Measurements from ENCODE around the gene TGM2. TPM values are rescaled to one million over a fixed set of nuclear protein-coding genes. Genes with fewer than 3 reads are reported as not detected.

Gene TGM2
- polyA plus RNA-seq, 6 donors from 2014 or later = 0.21 to 0.29 TPM; not detected in 4

DNA sequence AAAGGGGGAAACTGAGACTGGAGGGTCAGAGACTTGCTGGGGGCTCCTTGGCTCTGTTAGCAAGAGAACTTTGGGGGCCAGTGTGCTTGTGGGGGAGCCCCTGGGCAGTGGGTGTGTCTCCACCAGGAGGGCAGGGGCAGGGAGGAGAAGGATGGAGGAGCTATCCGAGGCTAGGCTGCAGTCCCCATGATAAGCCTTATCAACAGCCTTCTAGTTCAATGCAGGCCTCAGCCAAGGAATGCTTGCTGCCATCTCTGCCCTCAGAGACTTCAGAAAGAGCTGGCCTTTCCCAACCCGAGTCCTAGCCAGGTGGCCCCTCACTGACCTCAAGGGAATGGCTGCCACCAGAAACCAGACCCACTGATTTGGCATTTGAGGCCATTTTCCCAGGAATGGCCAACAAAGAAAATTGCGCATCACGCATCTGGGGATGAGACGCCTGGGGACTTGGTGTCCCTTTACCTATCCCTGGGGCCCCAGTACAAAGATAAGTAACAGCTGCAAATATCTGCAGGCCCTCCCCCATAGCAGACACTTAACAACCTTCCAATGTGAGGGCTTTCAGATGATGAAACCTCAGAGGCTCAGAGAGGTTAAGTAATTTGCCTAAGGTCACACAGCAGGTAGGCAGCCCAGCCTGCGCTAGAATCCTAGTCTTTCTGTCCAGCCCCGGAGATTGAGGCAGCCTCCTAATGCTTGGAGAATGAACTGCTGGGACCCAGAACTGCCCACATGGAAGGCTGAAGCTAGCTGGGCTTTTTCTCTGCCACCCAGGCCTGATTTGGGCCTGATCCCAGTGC, 4.9 kb downstream of the TGM2 start:
- peaks cover 2 to 22% (median 4%) of the 10 kb centered on the region in 3 donors for H3K27me3 Mint-ChIP-seq
- DNase-seq (no peak), ATAC-seq (ENCODE audit: low read depth in 2 of 2) (no peak)
- peak overlapping the region in 1 of 6 donors; percentile 9 for H3K27ac Mint-ChIP-seq
- no peaks in the 10 kb centered on the region for H3K36me3 Mint-ChIP-seq
- peaks cover 0 to 3% (median 1%) of the 10 kb centered on the region in 3 donors for H3K4me1 Mint-ChIP-seq
- peak overlapping the region in 1 of 8 donors; percentile 29 for H3K4me3 Mint-ChIP-seq
- H3K9me3 Mint-ChIP-seq = peaks cover 0 to 1% (median 0%) of the 10 kb centered on the region in 7 donors

DNA sequence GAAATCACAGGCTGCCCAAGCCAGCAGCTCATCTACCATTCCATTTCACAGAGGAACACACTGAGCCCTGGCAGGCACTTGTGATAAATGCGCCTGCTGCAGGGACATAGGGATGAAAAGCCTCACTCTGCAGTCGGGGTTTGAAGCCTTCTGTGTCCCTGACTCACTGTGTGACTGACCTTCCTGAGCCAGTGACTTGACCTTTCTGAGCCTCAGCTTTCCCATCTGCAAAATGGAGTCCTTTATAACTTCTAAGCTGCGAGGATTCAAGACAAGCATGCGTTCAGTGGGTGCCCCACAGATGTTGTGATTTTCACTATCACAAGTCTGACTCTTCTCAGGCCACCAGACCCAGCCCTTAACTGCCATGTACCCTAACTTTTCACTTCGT, 5.5 kb downstream of the TGM2 start:
- Mint-ChIP-seq H3K4me3 (no peak overlapping the region), H3K4me1 (peaks cover 0 to 1% (median 0%) of the 10 kb centered on the region in 3 donors), H3K36me3 (no peaks in the 10 kb centered on the region), H3K27ac (peak overlapping the region in 1 of 6 donors; percentile 9), H3K27me3 (peaks cover 0 to 17% (median 4%) of the 10 kb centered on the region in 3 donors), H3K9me3 (no peaks in the 10 kb centered on the region)
- ATAC-seq (ENCODE audit: low read depth in 2 of 2) (no peak), DNase-seq (no peak)

DNA sequence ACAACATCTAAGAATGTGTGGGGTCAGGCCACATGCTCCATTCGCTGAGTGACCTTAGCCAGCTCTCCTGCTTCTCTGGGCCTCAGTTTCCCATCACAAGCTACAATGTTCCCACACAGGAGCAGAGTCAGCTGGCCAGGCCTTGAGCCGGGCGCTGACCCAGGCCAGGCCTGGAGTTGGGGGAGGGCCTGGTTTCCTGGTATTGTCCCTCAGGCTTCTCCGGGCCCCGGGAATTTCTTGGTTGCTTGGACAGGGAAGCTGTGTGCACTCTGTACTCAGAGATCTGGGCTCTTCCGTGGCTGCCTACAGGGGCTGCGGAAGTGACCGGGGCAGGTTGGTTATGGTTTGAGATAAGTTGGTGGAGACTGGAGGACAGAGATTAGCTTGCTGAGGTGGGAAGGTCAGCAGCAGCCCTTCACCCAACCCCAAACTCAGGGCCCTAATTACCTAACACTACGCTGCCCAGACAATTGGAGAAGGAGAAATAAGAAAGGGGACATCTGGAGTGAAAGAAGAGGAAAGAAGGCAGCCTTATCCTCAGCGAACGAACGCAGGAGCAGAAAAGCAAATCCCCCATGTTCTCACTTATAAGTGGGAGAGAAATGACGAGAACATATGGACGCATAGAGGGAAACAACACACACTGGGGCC, 6.2 kb downstream of the TGM2 start:
- Mint-ChIP-seq H3K27ac (no peak overlapping the region), H3K4me1 (peaks cover 0 to 1% (median 0%) of the 10 kb centered on the region in 3 donors), H3K9me3 (no peaks in the 10 kb centered on the region), H3K27me3 (peaks cover 0 to 12% (median 4%) of the 10 kb centered on the region in 3 donors), H3K36me3 (no peaks in the 10 kb centered on the region), H3K4me3 (no peak overlapping the region)
- DNase-seq (no peak), ATAC-seq (ENCODE audit: low read depth in 2 of 2) (no peak)

DNA sequence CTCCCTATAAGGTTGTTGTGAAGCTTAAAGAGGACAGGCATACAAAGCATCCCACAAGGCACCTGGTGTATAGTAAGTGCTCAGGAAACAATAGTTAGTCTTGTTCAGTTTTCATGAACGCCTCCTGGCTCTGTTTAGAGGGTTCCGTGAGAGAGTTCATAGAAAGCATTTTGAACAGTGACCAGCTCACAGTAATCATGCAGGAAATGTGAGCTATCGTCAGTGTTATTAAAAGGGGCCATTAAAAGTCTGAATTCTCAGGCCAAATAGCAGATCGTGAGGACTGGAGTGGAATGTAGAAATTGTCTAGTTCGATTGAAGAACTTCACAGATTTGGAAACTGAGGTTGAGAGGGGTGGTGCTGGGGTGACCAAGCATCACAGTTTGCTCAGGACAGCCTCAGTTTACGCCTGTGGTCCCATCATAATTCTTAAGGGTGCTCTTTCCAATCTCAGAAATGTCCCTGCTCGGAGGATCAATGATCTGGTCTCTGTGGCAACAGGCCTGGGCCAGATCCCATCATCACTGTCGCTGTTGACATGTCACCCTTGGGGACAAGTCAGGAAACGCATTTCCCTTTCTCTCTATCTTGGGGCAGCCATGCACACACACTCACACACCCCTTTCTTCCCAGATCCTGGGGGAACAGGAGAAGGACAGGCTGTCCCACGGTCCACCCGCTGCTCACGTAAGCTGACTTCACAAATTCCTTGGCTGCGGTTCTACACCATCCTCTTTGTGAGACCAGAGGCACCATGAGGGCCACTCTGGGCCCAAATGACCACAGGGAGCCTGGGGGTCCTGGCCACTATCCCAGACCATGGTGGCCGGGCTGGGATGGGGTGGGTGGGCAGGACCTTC, 7.2 kb downstream of the TGM2 start:
- Mint-ChIP-seq H3K36me3 (no peaks in the 10 kb centered on the region), H3K4me1 (peaks cover 0 to 3% (median under 1%) of the 10 kb centered on the region in 3 donors), H3K9me3 (no peaks in the 10 kb centered on the region), H3K4me3 (no peak overlapping the region), H3K27me3 (peaks cover 0 to 4% (median 3%) of the 10 kb centered on the region in 3 donors), H3K27ac (peak overlapping the region in 2 of 6 donors; percentile 23 to 31)
- DNase-seq (no peak), ATAC-seq (ENCODE audit: low read depth in 2 of 2) (no peak)

DNA sequence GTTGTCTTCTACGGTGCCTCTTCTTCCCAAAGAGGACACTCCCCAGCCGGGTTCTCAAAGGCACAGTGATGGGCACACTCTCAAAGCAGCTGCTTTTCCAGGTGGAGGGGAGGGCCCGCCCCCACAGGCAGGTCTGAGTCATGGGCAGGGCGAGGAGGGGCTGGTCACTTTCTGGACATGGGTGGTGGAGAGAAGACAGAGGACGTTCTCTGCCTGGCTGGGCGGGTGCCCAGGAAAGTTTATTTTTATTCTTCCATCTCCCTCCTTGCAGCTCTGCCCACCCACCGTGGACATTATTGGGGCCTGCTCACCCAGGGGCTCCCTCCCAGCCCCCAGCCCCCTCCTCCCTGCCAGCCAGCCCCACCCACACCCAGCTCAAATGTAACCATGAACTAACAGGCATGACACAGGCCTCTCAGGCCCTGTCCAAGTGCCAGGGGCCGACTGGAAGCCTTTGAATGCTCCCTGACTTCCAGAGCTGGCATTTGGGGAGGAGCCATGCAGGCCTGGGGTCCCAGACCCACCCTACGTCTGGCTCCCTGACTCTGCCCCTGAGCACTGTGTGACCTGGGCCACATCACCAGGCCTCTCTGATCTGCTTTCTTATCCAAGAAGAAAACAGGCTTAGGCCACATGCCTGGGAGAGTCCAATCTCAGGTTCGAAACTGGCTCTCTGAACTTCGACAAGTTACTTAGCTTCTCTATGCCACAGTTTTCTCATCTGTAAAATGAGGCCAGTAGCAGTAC, 8.0 kb downstream of the TGM2 start:
- DNase-seq (no peak), ATAC-seq (ENCODE audit: low read depth in 2 of 2) (no peak)
- peaks cover 0 to 7% (median 0%) of the 10 kb centered on the region in 3 donors for H3K27me3 Mint-ChIP-seq
- no peak overlapping the region for H3K4me3 Mint-ChIP-seq
- no peaks in the 10 kb centered on the region for H3K36me3 Mint-ChIP-seq
- H3K27ac Mint-ChIP-seq = peak overlapping the region in 1 of 6 donors; percentile 31
- no peaks in the 10 kb centered on the region for H3K9me3 Mint-ChIP-seq
- peaks cover 4 to 11% (median 9%) of the 10 kb centered on the region in 3 donors for H3K4me1 Mint-ChIP-seq

DNA sequence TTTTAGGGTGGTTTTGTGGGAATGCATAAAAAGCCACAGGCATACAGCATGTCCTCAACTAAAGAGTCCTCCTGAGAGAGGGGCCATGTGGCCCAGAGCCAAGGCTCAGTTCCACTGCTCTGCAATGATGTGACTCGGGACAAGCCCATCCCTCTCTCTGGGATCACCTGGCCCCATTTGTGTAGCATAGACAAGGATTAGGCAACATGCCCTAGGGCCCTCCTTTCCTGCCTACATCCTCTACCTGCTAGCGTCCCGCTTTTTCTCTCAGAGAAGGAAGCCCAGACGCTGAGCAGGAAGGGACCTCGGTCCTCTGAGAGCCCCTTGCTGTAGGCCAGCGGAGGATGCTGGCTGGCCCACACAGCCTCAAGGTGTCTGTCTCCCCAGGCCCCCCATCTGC, 8.8 kb downstream of the TGM2 start:
- no peak for ATAC-seq (ENCODE audit: low read depth in 2 of 2)
- Mint-ChIP-seq H3K9me3 (no peaks in the 10 kb centered on the region), H3K4me3 (no peak overlapping the region), H3K27ac (no peak overlapping the region), H3K4me1 (peaks cover 9 to 17% (median 11%) of the 10 kb centered on the region in 3 donors), H3K36me3 (no peaks in the 10 kb centered on the region), H3K27me3 (peaks cover 0 to 7% (median 0%) of the 10 kb centered on the region in 3 donors)
- DNase-seq = no peak

DNA sequence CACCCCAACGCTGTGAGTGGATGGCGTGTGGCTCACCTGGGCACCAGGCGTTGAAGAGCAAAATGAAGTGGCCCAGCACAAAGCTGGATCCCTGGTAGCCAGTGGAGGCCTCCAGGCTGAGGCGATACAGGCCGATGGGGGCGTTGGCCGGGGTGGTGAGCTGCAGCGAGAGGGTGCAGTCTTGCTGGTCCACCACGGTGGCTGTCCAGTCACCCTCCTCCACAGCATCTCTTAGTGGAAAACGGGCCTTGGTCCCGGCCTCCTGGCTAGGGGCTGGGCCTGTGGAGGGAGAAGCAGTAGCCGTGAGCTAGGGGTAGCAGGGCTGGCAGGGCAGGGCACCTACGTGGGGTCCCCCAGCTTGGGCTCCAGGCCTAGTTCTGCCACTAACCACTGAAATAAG, 9.3 kb downstream of the TGM2 start:
- no peaks in the 10 kb centered on the region for H3K9me3 Mint-ChIP-seq
- no peaks in the 10 kb centered on the region for H3K36me3 Mint-ChIP-seq

DNA sequence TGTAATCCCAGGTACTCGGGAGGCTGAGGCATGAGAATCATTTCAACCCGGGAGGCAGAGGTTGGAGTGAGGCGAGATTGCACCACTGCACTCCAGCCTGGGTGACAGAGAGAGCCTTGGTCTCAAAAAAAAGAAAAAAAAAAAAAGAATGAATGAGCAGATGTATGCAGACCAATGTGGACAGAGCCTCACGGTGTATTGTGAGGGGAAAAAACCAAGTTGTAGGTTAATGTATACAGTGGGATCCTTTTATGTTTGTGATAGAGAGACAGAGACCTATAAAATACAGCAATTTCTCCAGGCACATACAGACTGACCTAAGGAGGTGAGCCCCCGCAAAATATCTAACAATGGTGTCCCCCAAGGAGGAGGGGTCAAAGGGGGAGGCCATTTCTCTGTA, 11.7 kb downstream of the TGM2 start:
- H3K27me3 Mint-ChIP-seq = peaks cover 4 to 12% (median 7%) of the 10 kb centered on the region in 3 donors
- no peaks in the 10 kb centered on the region for H3K36me3 Mint-ChIP-seq
- peak overlapping the region in 1 of 8 donors; percentile 70 for H3K4me3 Mint-ChIP-seq
- no peak for ATAC-seq (ENCODE audit: low read depth in 2 of 2)
- no peak overlapping the region for H3K27ac Mint-ChIP-seq
- no peaks in the 10 kb centered on the region for H3K9me3 Mint-ChIP-seq
- H3K4me1 Mint-ChIP-seq = peaks cover 9 to 17% (median 11%) of the 10 kb centered on the region in 3 donors
- no peak for DNase-seq

More for the DNA sequence above, 9.3 kb downstream of the TGM2 start:
- ATAC-seq (ENCODE audit: low read depth in 2 of 2) = no peak
- no peak overlapping the region for H3K4me3 Mint-ChIP-seq
- peaks cover 0 to 8% (median 0%) of the 10 kb centered on the region in 3 donors for H3K27me3 Mint-ChIP-seq
- H3K4me1 Mint-ChIP-seq = peaks cover 9 to 17% (median 11%) of the 10 kb centered on the region in 3 donors
- DNase-seq = no peak
- H3K27ac Mint-ChIP-seq = no peak overlapping the region

DNA sequence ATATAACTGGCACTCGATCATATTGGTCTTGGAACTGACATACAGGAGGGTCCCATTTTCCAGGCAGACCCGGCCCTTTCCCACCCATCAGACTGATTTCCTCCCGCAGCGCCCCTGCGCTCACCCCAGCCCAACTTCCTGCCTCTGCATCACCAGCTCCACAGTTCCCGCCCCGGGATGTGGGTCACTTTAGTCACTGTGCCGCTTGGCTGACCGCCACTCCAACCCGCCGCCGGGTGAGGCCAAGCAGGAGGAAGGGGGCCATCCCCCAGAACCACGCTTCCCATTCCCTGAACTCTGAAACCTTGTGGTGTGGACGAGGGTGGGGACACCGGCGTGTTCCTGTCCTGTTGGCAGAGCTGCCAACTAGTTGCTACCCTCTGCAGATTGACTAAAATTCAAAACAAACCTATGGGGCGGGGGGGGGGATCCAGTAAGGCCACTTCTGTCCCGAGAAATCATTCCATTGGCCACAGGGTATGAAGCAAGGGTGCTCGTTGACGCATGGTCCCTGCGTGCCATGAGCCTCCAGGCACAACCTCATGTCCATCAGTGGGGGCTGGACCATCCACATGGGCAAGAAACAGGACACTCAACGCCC, 12.3 kb downstream of the TGM2 start:
- ATAC-seq (ENCODE audit: low read depth in 2 of 2) = peak; percentile 34 to 56
- Mint-ChIP-seq H3K9me3 (no peaks in the 10 kb centered on the region), H3K36me3 (no peaks in the 10 kb centered on the region), H3K4me1 (peaks cover 9 to 17% (median 11%) of the 10 kb centered on the region in 3 donors), H3K27me3 (peaks cover 4 to 12% (median 10%) of the 10 kb centered on the region in 3 donors), H3K4me3 (peak overlapping the region; percentile 48 to 82 (median 70)), H3K27ac (peak overlapping the region in 5 of 6 donors; percentile 22 to 97 (median 78))
- peak; percentile 12 for DNase-seq

DNA sequence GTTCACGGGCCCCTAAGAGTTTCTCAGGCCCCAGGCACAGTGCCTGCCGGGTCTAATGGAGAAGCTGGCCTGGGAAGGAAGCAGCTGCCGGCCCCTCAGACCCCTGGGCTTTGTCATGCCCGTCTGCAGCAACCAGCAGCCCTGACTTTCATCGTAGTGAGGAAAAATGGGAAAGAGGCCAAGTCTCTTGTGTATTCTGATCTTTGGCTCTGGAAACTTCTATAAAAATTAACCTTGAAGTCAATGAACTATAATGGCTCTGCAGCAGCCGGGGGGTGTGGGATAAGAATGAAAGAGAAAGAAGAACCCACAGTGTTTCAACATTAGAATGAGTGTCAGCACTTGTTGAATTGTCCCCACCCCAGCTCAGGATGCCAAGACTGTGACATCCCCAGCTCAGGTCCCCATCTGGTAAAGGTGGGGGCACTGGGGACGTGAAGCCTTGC, 12.9 kb downstream of the TGM2 start:
- H3K4me3 Mint-ChIP-seq = peak overlapping the region; percentile 48 to 82 (median 70)
- no peak for DNase-seq
- H3K36me3 Mint-ChIP-seq = no peaks in the 10 kb centered on the region
- H3K4me1 Mint-ChIP-seq = peaks cover 9 to 17% (median 11%) of the 10 kb centered on the region in 3 donors
- peaks cover 4 to 16% (median 15%) of the 10 kb centered on the region in 3 donors for H3K27me3 Mint-ChIP-seq
- H3K9me3 Mint-ChIP-seq = no peaks in the 10 kb centered on the region
- H3K27ac Mint-ChIP-seq = peak overlapping the region in 4 of 6 donors; percentile 69 to 97 (median 79)
- peak; percentile 55 to 70 for ATAC-seq (ENCODE audit: low read depth in 2 of 2)

DNA sequence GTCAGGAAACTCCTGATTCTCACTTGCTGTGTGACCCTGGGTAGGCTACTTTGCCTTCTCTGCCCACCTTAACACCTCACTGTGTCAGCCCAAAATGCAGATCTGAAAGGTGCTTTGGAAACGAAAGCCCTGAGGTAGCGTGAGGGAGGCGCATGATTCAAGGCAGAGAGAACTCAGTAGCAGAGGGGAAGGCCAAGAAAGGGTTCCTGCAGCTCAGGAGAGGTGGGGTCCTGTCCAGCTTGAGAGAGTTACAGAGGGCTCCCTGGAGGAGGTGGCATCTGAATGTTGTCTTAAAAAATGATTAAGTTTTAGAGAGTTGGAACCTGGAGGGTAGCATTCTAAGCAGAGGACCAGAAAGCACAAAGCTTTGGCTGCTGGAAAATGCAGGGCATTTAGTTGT, 13.6 kb downstream of the TGM2 start:
- no peak for ATAC-seq (ENCODE audit: low read depth in 2 of 2)
- peaks cover 9 to 17% (median 11%) of the 10 kb centered on the region in 3 donors for H3K4me1 Mint-ChIP-seq
- peak overlapping the region in 2 of 8 donors; percentile 10 to 57 for H3K4me3 Mint-ChIP-seq
- peaks cover 4 to 18% (median 16%) of the 10 kb centered on the region in 3 donors for H3K27me3 Mint-ChIP-seq
- no peaks in the 10 kb centered on the region for H3K36me3 Mint-ChIP-seq
- H3K27ac Mint-ChIP-seq = peak overlapping the region in 2 of 6 donors; percentile 13 to 66
- H3K9me3 Mint-ChIP-seq = no peaks in the 10 kb centered on the region
- no peak for DNase-seq
